ENCODE results near the gene USP27X. TPM values are rescaled to one million over a fixed set of nuclear protein-coding genes. Genes with fewer than 3 reads are reported as not detected.

USP27X gene
- total and polyA plus RNA-seq, 2 of the 8 experiments (the other 6 are each of a cell fraction or from before 2014, with no cell fraction given): 3.8 to 4.7 TPM

- H3K4ac ChIP-seq (replicated peaks; ENCODE audit: insufficient read length, low read depth, low read length): no peak overlapping the region
- no peaks in the 10 kb centered on the region for H3K79me1 ChIP-seq (ENCODE audit: low read depth, low read length)
- H2BK20ac ChIP-seq (ENCODE audit: low read length): no peak overlapping the region
- H3K23me2 ChIP-seq (ENCODE audit: low read depth, low read length): no peaks in the 10 kb centered on the region; the same call in 1 of the 2 replicates
- ChIA-PET POLR2A (ENCODE audit: partially characterized antibody) (no interaction called here), CTCF (ENCODE audit: partially characterized antibody) (interaction anchor here (0.6 to 1.3 kb wide), 4 partner anchors 9 to 543 kb away, joined by 3 to 5 read pairs (median 4); partner anchors contain the start of gene CCNB3)
- no peaks in the 10 kb centered on the region; a peak in 1 of 8 replicates for H3K36me3 ChIP-seq (ENCODE audit: control insufficient read depth in 2 of 4, insufficient read depth in 4 of 4, low read length in 3 of 4)
- DNase-seq (ENCODE audit: low read depth in 1 of 2, low spot score in 2 of 2) (no peak), FAIRE-seq (no peak)
- H3K4me1 ChIP-seq (replicated peaks in 1 of 4; ENCODE audit: control insufficient read depth in 3 of 4, insufficient read depth in 4 of 4, low read length in 3 of 4): peaks cover 0 to 5% (median 0%) of the 10 kb centered on the region in 4 experiments; a peak in 3 of 7 replicates
- H2AK5ac ChIP-seq (ENCODE audit: low read depth, low read length): no peak overlapping the region
- no peak overlapping the region for H4K8ac ChIP-seq (ENCODE audit: extremely low read depth, insufficient read depth, low read length)
- no peak overlapping the region for H4K91ac ChIP-seq (replicated peaks; ENCODE audit: insufficient read length, low read length)
- H3K4me3 ChIP-seq (ENCODE audit: extremely low read depth in 1 of 4, insufficient read depth in 2 of 4, low read depth in 3 of 4, low read length in 4 of 4): no peak overlapping the region
- no peak overlapping the region for H3K4me2 ChIP-seq (ENCODE audit: insufficient read depth in 1 of 2, low read depth in 2 of 2, low read length in 2 of 2)
- H3K23ac ChIP-seq (ENCODE audit: insufficient read length): no peak overlapping the region
- 92% methylated on average over 2 of the region's 2 CpGs; no CpG with 5 or more reads in 1 of the 2 experiments for WGBS, 2 experiments (ENCODE audit: extremely low coverage in 1 of 2, insufficient coverage in 1 of 2, insufficient read length in 1 of 2, insufficient replicate concordance in 2 of 2, low coverage in 1 of 2, low lambda C conversion rate in 2 of 2, missing lambda C conversion rate in 1 of 2)
- H3K9me3 ChIP-seq (ENCODE audit: insufficient read depth in 2 of 2, low read depth in 1 of 2, low read length in 1 of 2): no peaks in the 10 kb centered on the region
- H3K27ac ChIP-seq (ENCODE audit: low read depth, low read length): no peak overlapping the region
- H3K27me3 ChIP-seq (replicated peaks in 1 of 4; ENCODE audit: control insufficient read depth in 3 of 4, extremely low read depth in 1 of 4, insufficient read depth in 3 of 4, low read length in 3 of 4): peaks cover 0 to 5% (median 3%) of the 10 kb centered on the region in 4 experiments; a peak in 2 of 7 replicates
- H2AFZ ChIP-seq (ENCODE audit: low read length): no peak overlapping the region
- H2BK12ac ChIP-seq (ENCODE audit: low read depth, low read length): no peak overlapping the region
- no peak overlapping the region for H4K5ac ChIP-seq (ENCODE audit: insufficient read length, low read depth, low read length)
- no peak overlapping the region for H3K14ac ChIP-seq (ENCODE audit: insufficient read length)
- H2BK5ac ChIP-seq (ENCODE audit: low read depth, low read length): no peak overlapping the region
- no peaks in the 10 kb centered on the region for H4K20me1 ChIP-seq (replicated peaks in 1 of 2; ENCODE audit: control insufficient read depth in 1 of 2, insufficient read depth in 2 of 2, low read length in 2 of 2)
- H3K56ac ChIP-seq (replicated peaks; ENCODE audit: insufficient read length, low read depth, low read length): no peak overlapping the region
- H3K9ac ChIP-seq (replicated peaks in 1 of 4; ENCODE audit: extremely low read depth in 1 of 4, low read depth in 3 of 4, low read length in 3 of 4): no peak overlapping the region
- no peak overlapping the region for H2BK15ac ChIP-seq (ENCODE audit: low read length)
- H2BK120ac ChIP-seq (replicated peaks; ENCODE audit: low read depth, low read length): no peak overlapping the region
- H3K79me2 ChIP-seq (ENCODE audit: control insufficient read depth in 1 of 2, insufficient read depth in 2 of 2, low read length in 2 of 2): no peaks in the 10 kb centered on the region
- no peak overlapping the region for H3K18ac ChIP-seq (ENCODE audit: extremely low read depth, low read length)
- no peak for TF ChIP-seq CBX8 (IDR thresholded peaks at IDR 0.05; ENCODE audit: borderline replicate concordance, low read depth, low read length)
- no peak for TF ChIP-seq EGR1 (IDR thresholded peaks at IDR 0.05; ENCODE audit: borderline replicate concordance, low read depth, low read length)
- no peak for TF ChIP-seq HDAC6 (IDR thresholded peaks at IDR 0.05; ENCODE audit: low read depth, low read length)
- TF ChIP-seq SP1 (IDR thresholded peaks at IDR 0.05; ENCODE audit: low read depth, low read length): no peak
- no peak for TF ChIP-seq GABPA (IDR thresholded peaks at IDR 0.05; ENCODE audit: borderline replicate concordance, insufficient read depth, low read length)
- no peak for TF ChIP-seq RFX5 (IDR thresholded peaks at IDR 0.05; ENCODE audit: borderline replicate concordance, low read depth, low read length)
- no peak for TF ChIP-seq YY1 (IDR thresholded peaks at IDR 0.05; ENCODE audit: low read depth, low read length)
- TF ChIP-seq CREB1 (IDR thresholded peaks at IDR 0.05): no peak
- TF ChIP-seq SAP30 (IDR thresholded peaks at IDR 0.05; ENCODE audit: insufficient read depth, insufficient replicate concordance, low read length): no peak
- no peak for TF ChIP-seq EZH2 (IDR thresholded peaks at IDR 0.05; ENCODE audit: low read depth, low read length, severe bottlenecking)
- TF ChIP-seq POLR2A (IDR thresholded peaks at IDR 0.05; ENCODE audit: control extremely low read depth in 1 of 2, low read depth in 2 of 2, low read length in 2 of 2): no peak
- TF ChIP-seq RAD21 (IDR thresholded peaks at IDR 0.05 in 1 of 2, conservative IDR thresholded peaks at IDR 0.05 in 1 of 2; ENCODE audit: low read depth in 2 of 2, low read length in 2 of 2): no peak
- TF ChIP-seq ZNF274 (IDR thresholded peaks at IDR 0.05; ENCODE audit: borderline replicate concordance, extremely low read depth, low read length): no peak
- no peak for TF ChIP-seq SRF (IDR thresholded peaks at IDR 0.05; ENCODE audit: low read depth, low read length)
- no peak for TF ChIP-seq PHF8 (conservative IDR thresholded peaks at IDR 0.05; ENCODE audit: low read depth, low read length)
Measured at GRCh38 chrX:49925176-49925575, 45.9 kb downstream of the USP27X start.
